NCI-H1436 (cell line): ENCODE results near the gene AHSG.

Source experiments
- DNase-seq: peaks from one replicate; lab custom pipeline; 2025; lab: John Stamatoyannopoulos, UW

Gene AHSG

DNA sequence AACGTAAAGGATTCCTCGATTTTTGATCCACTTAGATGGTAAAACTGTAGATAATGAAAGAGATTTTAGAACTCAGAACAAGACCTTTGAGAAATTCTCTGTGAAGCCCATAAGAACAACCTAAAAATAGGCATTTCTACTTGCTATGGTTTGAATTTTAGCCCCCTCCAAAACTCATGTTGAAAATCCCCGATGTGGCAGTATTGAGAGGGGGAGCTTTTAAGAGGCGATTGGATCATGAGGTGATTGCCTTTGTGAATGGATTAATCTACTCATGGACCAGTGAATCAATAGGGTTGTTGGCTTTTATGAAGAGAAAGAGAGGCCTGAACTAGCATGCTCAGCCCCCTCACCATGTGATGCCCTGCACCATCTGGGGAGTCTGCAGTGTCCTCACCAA lies 20.2 kb upstream of the AHSG start:
- no peak for DNase-seq

DNA sequence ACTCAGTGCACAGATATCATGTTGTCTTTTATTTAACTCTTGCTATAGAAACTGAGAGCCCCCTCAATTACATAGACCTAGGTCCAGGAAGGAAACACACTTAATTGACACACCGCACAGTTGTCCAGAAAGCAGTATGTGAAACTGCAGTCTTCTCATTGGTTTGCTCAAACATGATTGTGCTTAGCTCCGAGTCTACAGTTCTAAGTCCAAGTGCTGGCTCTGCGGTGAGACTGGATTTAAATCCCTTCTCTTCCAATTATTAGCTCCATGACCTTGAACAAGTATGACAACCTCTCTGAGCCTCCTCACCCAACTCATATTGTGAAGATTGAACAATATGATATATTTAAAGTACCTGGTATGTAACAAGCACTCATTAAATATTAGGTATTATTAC lies 19.0 kb upstream of the AHSG start:
- DNase-seq, result no peak

DNA sequence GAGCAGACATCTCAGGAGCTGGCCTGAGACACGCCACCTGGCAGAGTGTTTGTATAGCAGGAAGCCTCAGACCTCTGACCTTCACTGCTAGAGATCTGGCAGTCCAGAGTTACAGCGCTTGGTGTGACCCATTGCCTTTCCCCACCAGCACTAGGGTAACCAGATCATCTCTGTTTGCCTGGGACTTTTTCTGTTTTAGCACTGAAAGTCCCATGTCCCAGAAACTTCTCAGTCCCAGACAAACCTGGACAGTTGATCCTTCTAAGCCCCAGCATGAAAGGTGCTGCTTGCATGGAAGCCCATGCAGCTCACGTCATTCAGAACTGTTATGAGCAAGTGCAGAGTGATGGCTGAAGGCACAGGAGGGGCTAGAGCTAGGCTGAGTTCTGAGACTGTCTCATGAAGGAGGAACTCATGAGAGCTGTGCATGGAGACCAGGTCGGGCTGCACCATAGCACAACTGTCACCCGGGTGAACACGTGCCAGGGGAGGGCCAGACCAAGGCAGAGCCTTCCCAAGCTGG lies 18.2 kb upstream of the AHSG start:
- no peak for DNase-seq

DNA sequence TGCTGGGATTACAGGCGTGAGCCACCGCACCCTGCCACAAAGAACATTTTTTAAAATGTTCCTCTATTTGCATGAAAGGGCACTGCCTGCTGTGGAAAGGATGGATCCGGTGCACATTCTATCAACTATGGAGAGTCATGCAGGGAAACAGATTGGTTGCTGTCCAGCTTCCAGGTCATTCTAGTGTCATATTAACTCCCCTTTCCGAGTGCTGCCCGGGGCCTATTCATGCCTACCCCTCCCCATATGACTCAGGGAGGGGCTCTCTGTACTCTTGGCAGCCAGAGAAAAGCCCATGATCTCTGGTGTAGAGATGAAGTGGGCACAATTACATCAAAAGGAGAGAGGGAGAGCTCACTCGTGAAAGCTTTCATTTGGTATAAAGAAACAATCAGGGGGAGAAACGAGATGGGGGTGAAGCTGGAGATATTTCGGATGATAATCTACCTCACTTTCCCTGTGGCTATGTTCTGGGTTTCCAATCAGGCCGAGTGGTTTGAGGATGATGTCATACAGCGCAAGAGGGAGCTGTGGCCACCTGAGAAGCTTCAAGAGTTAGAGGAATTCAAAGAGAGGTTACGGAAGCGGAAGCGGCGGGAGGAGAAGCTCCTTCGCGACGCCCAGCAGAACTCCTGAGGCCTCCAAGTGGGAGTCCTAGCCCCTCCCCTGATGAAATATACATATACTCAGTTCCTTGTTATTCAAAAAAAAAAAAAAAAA lies 16.1 kb upstream of the AHSG start:
- DNase-seq, result no peak

DNA sequence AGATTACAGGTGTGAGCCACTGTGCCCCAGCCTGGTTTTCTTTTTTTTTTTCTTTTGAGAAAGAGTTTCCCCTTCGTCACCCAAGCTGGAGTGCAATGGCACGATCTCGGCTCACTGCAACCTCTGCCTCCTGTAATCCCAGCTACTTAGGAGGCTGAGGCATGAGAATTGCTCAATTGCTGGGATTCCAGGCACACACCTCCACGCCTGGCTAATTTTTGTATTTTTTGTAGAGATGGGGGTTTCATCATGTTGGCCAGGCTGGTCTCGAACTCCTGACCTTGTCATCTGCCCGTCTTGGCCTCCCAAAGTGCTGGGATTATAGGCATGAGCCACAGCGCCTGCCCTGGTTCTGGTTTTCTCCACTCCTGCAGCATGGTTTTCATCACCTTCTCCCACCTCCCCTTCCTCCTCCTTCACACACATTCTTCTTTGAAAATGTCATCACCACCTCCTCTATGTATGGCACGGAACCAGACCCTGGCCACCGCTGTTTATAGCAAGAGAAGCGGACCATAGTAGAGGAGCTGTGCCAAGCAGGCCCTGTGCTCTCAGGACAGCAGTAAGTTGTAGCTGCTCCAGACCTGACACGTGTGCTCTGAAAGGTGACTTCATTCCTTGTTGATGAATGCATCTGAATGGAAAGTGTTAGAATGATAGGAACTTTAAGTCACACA lies 14.6 kb upstream of the AHSG start:
- DNase-seq, result no peak

DNA sequence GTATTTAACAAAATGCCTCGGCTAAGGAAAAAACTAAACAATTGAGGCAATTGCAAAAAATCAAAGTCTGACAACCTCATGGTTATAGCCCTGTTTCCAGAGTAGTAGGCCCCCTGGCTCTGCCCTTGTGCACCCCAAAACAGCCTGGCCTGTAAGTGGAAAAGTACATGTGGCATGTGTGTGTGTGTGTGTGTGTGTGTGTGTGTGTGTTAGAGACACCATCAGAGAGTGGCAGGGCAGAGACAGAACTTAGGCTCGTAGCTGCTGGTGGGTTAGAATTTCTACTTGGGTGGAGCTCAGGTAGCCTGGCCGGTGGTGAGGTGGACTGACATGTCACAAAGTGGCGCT lies 14.1 kb upstream of the AHSG start:
- DNase-seq, result no peak

DNA sequence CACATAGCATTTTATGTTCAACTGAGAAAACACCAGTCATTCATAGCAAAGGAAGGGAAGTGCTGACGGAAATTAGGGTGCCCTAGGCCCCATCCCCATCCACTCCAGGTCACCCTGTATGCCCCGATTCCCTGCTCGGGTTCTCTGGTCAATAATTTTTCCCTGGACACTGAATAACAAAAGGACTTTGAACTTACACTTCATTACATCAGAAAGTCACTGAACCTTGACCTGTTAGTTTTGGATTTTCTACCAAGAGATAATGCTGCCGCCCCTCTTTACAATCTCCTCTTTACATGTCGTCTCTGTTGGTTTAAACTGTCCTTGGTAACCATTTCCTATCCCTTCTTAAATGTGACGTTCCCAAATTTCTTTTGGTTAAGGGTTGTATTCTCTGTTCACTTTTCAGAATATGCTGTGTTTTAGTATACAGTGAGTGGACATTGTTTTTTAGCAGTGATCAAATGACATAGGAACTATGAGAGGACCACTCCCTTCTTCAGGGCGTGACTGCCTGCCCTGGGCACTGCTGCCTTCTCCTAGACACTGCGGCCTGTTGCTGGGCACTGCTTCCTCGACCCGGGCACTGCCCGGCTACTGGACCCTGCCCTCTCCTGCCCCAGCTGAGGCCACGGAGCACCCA lies 13.6 kb upstream of the AHSG start:
- no peak for DNase-seq

DNA sequence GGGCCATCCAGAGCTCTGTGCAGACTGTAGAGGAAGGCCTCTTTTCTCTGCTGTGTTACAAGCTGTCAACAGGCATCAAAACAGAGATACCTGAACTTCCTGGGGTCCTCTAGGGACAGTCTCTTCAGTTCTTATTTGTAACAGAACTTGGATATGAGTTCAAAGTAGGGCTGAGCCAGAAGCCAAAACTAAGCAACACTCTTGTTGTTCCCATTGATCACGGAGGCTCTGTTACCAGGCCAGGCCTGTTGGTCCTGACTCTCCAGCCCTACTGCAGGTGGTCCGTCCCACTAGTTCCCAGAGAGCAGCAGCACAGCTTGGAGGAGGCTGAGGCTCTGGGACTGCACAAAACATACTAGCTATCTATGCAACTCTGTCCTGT lies 13.1 kb upstream of the AHSG start:
- DNase-seq, result no peak

DNA sequence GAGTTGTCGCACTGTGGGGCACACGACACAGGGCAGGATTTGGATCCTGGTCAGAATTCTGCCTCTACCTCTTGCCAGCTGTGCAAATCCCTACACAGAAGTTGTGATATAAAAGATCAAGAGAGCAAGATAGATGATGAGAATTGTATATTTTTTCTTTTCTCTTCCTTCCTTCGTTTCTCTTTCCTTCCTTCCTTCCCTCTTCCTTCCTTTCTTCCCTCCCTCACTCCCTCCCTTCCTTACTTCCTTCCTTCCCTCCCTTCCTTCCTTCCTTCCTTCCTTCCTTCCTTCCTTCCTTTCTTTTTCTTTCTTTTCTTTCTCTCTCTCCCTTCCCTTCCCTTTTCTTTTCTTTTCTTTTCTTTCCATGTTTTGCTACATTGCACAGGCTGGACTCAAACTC lies 12.0 kb upstream of the AHSG start:
- DNase-seq, result no peak

DNA sequence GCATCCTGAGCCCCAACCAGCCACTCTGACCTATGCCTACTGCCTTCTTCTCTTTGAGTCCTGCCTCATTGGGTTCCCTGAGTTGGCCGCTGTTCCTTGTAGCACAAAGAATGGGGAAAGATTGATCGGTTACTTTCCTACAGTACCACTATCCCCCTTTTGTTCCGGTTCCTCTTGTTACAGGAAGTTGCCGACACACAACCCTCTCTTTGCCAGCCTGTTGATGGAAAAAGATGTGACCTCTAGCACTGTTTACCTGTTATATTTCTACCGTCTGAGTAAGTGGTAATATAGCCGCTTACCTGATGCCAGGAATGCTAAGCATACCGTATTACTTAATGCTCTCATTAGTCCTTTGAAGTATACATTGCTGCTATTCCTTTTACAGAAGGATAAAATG lies 9.7 kb upstream of the AHSG start:
- DNase-seq, result no peak

DNA sequence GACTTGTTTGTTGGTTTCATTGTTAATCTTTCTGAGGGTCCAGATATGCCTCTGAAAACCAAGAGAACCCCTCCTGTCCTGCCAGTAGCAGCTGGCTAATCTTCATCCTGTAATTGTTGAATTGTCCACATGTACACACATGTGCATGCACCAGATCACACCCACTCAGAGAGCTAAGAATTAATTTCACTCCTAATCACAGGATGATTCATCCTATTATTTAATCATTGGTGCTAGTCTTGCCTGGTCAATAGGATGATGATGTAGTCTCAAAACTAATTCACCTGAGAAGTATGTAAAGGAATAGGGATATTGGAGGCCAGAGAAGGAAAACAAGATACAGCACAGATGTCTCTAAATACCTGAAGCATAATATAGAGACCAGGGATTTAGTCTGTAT lies 7.8 kb upstream of the AHSG start:
- no peak for DNase-seq

DNA sequence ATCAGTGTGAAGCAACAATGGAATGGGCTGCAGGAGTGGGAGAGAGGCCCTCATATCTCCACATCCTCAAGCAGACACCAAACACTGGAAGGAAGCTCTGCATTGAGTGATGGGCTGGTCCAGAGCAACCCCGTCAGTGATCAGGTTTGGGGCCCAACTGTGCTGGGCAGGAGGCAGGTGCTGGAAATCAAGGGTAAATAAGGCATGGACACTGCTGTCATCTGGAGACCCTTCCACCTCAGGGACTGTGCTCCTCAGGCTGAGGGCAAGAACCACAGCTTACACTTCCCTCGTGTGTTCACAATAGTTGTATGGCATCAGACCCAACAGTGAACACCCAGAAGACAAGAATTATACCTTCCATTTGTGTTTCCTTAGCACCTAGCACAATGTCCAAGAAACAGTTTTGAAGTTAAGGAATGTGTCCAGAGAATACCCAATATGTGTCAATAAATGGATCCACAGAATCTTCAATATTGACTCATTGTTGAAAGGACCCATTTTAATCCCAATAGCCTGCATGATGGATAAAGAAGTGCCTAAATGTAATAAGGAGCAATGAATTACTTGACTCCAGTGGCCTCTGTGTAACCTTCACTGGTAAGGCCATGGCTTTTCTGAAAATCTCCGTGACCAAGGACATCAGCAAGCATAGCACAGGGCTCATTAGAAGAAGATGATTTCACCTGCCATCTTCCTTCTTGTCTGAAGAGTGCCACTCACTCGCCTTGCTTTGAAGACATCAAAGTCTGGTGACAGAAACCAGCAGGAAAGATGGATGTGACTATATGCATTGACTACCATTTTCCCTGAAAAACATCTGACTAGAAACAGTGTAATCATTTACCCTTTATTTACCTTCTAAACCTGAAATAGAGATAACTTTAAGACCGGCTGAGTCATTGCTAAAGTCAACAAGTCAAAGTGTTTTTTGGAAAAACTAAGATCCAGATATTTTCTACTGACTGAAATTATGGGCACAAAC lies 7.0 kb upstream of the AHSG start:
- no peak for DNase-seq

DNA sequence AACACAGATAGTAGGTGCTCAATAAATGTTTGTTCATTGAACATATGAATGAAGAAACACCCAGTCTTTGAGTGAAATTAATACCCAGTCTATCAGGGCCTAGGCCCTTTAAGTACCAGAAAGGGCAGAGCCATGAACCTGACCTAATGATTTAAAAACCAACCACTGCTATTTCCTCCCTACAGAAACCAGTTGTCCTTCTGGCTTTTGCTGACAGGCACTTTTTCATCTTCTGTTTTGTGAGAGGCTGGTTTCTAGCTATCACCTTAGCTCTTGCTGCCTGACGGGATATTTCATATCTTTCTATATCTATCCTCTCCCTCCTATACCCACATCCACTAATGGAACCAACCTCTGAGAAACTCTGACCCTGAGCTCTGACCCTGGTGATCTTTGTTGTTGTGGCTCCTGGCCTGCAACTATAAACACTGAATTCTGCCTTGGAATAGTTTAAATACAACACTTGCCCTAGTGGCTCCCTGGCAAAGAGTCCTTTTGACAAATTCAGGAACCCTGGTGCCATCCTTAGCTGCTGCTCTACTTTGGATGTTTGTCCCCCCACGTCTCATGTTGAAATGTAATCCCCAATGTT lies 4.1 kb upstream of the AHSG start:
- DNase-seq, result no peak

DNA sequence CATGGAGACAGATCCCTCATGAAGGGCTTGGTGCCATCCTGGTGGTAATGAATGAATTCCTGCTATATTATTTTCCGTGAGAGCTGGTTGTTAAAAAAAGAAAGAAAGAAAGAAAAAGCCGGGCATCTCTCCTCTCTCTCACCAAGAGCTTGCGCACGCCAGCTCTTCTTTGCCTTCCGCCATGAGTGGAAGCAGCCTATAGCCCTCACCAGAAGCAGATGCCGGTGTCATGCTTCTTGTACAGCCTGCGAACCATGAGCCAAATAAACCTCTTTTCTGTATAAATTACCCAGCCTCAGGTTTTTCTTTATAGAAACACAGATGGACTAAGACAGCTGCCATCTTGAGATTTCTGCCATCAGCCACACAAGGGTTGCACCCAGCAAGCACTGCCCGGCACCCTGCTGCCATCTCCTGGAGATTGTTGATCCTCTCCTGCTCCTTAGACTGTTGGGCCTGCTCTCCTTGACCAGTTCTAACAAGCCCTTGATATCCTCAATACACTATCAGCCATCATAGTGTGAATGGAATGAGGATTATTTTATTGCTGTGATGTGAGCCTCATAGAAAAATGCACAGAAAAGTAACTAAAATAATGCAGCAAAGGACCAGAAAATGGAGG lies 3.5 kb upstream of the AHSG start:
- DNase-seq, result no peak

DNA sequence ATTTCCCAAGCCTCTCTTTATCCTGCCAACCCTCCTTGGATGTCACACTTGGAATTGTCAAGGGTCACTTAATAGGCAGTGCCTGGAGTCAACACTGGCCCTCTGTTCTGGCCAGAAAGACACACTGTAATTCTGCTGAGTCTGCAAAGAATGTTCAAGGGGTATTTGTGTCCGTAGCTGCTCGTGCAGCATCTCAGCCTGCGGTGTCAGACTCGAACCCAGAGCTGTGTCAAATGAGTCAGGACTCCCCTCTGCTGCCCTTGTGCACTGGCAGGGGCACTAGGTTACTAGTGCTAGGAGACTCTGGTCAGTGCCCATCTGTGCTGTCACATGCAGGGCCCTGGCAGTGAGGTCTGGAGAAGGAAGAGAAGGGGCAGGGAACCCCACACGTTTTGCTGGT lies 795 bp upstream of the AHSG start:
- no peak for DNase-seq

DNA sequence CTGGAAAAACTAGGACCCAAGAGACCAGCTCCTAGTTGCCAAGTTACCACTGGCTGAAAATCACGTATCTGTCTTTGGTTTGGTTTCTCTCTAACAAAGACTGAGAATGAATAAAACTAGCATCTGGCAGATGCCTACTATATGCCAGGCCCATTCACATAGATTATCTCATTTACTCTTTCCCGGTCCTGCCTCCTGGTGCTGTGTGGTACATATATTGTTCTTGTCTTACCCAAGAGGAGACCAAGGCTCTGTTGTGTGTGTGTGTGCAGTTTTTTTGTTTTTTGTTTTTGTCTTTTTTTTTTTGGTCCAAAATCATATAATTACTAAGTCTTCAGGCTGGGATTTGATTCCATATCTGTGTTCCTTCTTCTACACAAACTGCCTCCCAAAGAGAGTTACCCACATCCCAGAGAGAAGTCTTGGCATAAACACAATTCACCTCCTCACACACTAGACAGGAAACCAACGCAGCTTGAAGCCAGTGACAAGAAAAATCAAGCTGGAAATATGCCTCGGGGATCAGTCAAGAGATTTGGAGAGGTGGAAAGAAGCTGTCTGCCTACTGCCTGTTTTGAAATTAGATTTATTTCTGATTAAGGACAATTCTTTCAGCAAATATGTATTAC lies 891 bp downstream of the AHSG start:
- no peak for DNase-seq

DNA sequence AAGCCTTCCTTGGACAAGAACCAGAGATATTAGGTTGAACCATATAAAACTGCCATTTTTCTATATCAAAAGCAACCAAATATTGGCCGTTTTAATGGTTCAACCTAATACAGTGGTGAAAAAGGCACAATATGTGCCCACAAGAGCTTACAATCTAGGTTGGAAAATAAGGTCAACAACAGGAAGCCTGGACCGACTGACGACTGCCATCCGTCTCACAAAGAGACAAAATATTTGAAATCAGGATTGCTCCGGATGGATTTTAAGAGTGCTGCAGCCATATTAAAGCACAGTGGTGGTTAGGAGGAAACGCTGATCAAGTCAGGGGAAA lies 1.4 kb downstream of the AHSG start:
- no peak for DNase-seq

DNA sequence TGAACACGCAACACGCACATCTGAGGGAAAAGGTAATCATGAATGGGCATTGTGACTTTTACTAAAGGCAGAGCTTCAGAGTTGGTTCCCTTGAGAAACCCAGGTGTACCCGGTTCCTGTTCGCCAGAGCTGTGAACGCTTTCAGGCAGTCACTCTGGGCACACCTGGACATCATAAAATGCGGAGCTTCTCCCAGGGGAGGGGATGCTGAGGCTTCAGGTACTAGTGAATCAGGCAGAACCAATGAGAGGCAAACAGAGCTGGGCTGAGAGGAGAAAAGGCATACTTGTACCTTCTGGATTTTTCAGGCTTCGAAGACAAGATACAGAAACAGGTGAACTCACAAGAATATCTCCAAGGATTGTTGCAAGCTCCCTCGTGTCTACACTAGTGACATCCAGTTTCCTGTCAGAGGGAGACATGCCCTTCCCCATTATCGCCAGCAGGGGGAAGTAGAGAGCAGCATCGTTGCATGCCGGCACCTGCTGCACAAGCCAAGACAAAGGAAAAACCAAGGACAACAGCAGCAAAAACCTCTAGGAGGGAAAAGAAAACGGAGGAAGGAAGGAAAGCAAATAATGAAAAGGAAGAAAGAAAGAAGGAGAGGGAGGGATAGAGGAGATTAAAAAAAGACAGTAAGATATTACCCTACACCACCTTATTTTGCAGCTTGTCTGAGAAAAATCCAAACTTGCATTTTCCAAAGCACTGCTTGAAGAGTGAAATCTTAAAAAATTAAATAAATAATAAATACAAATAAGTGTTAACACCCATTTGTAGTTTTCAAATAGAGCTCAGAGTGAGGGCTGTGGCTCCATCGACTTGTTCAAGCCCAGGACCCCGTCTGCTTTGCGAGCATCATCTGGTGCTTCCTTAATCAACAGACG lies 2.0 kb downstream of the AHSG start:
- DNase-seq, result peak; percentile 87

DNA sequence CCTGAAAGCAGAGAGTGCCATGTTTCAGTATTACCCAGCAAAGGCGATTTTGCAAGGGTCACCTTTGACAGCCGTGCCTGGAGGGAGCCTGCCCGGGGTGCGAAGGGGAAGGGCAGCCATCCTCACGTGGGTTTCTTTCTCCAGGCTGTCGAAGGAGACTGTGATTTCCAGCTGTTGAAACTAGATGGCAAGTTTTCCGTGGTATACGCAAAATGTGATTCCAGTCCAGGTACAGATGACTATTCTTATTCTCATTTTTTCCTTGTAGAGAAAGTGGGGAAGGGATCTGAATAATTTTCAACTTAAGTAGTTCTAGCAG lies 3.4 kb downstream of the AHSG start:
- no peak for DNase-seq
